ENCODE results near the gene WIPF1.
"Not testable (repeated sequence)": the region's sequence is repeated elsewhere in the genome, so short reads cannot be mapped to it uniquely, and the experiment has no call there.

The WIPF1 gene

GRCh38 chr2:174572556-174572955 lies 25.0 kb downstream of the WIPF1 start:
- DNase-seq (ENCODE audit: low read depth in 3 of 3): no peak

- no peak for DNase-seq (ENCODE audit: low read depth in 3 of 3)
These were observed 25.8 kb downstream of the WIPF1 start for GRCh38 chr2:174571669-174572323.

- no peak for DNase-seq (ENCODE audit: low read depth in 3 of 3)
These were observed 27.2 kb downstream of the WIPF1 start for GRCh38 chr2:174570318-174570958.

DNA sequence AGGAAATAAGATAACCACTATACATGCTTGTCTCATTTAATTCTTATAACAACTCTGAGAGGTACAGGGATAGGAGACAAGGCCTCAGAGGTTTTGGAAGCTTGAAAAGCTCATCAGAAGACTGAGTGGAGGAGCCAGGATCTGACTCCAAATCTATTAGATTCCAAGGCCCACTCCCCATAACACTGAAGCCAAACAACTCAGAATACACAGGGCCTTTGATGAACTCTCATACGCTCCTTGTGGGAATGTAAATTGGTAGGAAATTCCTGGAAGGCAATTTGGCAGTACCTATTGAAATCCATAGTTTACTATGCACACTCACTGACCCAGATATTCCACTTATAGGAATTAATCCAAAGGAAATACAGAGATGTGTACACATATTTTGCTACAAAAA lies 27.9 kb downstream of the WIPF1 start:
- no peak for DNase-seq (ENCODE audit: low read depth in 3 of 3)

- no peak for DNase-seq (ENCODE audit: low read depth in 3 of 3)
These were observed 29.2 kb downstream of the WIPF1 start for GRCh38 chr2:174568425-174568824.

GRCh38 chr2:174566871-174567270 lies 30.7 kb downstream of the WIPF1 start:
- no peak for DNase-seq (ENCODE audit: low read depth in 3 of 3)

- DNase-seq (ENCODE audit: low read depth in 3 of 3): no peak
These were observed 33.9 kb downstream of the WIPF1 start for GRCh38 chr2:174563530-174564282.

DNA sequence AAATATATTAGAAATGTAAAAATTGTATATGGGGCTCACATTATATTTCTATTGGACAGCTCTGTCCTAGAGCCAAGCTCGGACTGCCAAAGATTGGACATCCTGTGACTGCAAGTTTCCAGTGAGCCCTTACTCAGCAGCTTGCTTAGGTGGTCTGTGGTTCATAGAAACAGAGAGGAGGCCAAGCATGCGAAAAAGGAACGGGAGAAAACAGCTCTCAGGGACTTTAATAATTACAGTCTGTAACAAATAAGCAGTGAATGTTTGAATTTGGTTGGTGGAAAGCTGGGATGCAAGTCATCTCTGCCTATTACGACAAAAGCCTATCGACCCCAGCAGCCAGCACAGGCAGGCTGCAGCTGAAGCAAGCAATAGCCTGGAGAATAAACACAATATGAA lies 35.6 kb downstream of the WIPF1 start:
- DNase-seq (ENCODE audit: low read depth in 3 of 3): no peak

DNA sequence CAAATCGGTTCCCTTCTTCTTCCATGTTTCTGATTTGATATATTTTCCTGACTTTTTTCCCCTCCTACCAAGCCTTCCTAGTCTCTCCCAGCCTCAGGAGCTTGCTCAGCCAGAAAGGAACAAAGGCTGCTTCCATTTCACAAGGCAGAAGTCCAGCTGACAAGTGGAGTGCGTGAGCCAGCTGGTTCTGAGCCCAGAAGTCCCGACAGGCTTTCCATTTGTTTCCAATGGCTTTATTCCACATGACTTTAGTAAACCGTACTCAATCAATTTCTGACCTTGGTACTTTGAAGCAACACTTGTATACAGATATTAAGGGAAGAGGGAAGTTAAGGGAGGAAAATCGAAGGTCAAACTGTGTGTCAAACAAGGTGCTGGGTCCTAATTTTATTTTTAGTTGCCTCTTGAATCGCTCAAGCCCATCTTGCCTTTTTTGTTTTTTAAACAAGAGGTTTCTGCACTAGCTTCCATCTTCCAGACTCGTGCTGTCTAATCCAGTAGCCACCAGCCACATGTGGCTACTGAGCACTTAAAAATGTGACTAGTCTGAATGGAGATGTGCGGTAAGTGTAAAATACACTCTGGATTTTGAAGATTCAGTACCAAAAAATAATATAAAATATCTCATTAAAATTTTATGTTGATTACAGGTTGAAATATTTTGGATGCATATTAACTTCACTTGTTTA lies 36.2 kb downstream of the WIPF1 start:
- no peak for DNase-seq (ENCODE audit: low read depth in 3 of 3)

DNA sequence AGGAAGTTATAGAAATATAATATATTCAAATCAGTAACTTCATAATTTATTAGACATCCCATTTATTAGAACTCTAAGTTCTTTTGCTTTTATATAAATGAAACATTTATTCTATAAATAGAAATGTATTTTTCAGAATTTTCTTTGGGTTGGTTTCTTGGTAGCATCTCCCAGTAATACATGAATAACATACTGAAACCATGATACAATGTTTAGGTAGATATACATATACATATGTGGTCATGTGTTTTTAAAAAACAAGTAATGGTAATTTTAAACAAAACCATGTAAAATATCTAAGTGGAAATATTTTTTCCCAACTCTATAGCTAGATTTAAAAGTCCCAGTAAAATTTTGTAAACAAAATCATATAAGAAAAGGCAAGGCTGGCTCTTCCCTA lies 36.9 kb downstream of the WIPF1 start:
- no peak for DNase-seq (ENCODE audit: low read depth in 3 of 3)

DNA sequence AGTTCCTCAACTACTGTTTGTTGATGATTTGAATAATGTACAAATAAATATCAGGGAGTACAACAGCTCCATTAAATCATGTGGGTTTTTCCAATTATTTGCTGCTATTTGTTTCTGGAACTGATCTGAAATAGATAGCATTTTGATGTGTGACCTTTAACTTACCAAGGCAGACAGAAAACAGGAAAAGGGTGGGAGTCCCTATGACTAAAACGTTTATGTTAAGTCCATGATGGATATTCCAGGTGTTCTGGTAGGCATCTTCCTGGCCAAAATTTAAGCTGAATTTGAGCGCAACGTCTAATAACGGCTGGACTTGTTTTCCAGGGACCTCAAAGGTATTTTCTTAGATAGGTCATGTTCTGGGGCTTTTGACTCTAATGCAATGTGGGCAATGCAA lies 41.6 kb downstream of the WIPF1 start:
- DNase-seq (ENCODE audit: low read depth in 3 of 3): no peak

DNA sequence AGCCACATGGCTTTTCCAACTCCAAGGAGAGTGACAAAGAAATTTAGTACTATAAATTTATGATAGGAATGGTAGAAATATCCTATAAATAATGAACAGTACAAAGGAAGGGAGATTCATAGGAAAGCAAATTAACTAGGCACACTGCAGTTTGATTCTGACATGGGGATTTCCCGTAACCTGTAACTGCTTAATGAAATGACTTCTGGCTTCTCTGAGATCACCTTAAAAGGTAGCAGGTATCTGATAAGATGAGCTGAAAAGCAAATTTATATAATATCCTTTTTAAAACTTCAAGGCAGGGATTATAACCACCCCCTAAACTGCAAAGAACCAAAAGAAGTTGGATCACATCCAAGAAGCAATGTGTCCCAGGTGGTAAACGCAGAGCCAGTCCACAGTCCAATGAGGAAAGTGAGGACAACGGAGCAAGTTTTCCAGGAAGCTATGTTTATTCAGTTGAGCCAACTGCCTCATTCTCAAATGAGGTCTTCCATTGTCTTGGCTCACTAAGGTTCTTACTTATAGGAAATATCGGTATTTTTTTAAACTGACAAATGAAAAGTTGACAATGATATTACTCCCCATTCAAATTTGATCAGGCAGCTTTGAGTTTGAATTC lies 43.0 kb downstream of the WIPF1 start:
- DNase-seq (ENCODE audit: low read depth in 3 of 3): no peak

DNA sequence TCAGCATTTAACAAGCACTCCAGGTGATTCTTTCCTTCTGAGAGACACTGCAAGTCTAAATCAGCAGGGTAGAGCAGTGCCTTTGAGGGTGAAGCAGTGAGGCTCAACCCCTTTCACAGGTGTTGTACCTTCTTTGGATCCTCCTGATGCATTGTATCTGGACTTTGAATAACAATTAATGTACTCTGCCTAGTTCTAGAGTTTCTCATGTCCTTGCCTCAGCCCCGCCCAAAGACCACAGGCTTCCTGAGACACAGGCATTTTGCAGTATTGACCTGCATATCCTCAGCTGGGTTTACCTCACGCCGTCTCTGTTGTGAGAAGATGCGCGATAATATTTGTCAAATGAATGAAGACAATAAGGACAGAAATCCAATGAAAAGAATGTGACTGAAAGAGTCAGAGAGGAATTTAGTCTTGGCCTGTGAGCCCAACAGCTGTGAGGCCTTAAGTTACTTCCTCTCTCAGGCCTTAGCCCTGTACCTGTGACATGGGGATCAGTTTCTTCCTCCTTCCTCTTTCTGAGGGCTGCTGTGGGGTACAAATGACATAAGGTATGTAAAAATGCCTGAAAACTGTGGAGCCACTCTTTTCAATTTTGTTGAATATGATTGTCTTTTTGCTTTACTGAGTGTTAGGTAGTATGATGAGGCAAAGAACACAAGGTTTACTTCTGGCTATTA lies 43.7 kb downstream of the WIPF1 start:
- no peak for DNase-seq (ENCODE audit: low read depth in 3 of 3)

- no peak for DNase-seq (ENCODE audit: low read depth in 3 of 3)
These were observed 44.7 kb downstream of the WIPF1 start for GRCh38 chr2:174552880-174553279.

DNA sequence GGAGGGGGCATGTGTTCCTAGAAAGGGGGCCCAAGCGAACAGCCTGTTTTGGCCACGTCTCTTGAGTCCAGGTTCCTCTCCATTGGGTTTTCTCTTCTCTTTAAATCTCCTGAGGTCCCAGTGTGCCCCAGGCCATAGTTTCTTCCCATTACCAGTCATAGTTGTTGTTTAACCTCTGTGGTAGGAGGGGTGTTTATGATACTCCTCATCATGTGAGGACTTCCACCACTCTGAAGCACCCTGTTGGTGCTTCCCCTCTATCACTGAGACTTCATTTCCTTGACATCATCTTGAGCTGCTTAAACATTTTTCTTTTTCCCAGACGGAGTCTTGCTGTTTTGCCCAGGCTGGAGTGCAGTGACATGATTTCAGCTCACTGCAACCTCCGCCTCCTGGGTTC lies 45.9 kb downstream of the WIPF1 start:
- DNase-seq (ENCODE audit: low read depth in 3 of 3): no peak

DNA sequence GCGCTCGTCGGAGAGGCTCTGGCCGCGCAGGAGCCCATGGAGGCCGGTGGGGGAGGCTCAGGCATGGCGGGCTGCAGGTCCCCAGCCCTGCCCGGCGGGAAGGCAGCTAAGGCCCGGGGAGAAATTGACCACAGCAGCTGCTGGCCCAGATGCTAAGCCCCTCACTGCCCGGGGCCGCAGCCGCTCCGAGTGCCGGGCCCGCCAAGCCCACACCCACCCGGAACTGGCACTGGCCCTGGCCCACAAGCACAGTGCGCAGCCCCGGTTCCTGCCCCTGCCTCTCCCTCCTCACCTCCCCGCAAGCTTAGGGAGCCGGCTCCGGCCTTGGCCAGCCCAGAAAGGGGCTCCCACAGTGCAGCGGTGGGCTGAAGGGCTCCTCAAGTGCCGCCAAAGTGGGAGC lies 49.0 kb downstream of the WIPF1 start:
- not testable (repeated sequence) for DNase-seq (ENCODE audit: low read depth in 3 of 3)

DNA sequence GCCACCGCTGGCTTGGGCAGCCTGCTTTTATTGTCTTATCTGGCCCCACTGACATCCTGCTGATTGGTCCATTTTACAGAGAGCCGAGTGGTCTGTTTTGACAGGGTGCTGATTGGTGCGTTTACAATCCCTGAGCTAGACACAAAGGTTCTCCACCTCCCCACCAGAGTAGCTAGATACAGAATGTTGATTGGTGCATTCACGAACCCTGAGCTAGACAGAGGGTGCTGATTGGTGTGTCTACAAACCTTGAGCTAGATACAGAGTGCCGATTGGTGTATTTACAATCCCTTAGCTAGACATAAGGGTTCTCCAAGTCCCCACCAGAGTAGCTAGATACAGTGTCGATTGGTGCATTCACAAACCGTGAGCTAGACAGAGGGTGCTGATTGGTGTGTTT lies 49.6 kb downstream of the WIPF1 start:
- not testable (repeated sequence) for DNase-seq (ENCODE audit: low read depth in 3 of 3)

- peak in 2 of 3 donors; percentile 10 to 11 for DNase-seq (ENCODE audit: low read depth in 3 of 3)
These were observed 50.8 kb downstream of the WIPF1 start for GRCh38 chr2:174546519-174547506.

DNA sequence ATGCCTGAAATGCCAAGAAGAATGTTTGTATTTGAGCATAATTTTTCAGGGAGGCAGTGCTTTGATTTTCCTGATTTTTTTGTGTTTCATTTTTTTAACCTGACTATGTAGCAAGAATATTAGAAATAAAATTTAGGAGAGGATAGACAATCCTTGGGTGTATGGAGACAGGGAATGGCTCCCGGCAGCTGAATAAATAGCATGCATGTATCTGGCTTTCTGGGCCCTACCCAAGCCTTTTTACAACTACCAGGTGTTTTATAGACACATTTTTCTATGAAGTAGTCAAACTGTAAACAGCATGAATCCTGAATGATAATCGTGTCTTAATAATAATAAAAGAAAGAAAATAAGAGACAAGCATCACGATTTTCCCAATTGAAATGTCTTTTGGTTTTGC lies 52.4 kb downstream of the WIPF1 start:
- DNase-seq (ENCODE audit: low read depth in 3 of 3): no peak

DNA sequence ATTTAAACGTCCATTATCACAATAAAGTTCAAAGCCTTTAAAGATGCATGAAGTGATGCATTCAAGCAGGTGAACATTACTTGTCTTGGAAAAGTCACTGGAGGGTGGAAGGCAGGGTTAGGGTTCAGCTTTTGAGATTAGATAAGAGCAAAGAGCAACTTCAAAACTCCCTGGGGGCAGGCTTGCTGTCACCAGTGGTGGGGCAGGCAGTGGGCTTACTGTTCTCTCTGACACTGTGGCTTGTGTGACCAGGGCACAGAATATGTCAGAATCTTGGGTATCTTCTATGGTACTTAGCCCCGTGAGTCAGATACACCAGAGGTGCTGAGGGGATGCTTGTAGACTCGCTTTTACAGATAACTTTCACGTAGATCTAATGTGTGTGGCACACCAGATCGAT lies 52.8 kb downstream of the WIPF1 start:
- DNase-seq (ENCODE audit: low read depth in 3 of 3): no peak
